Cortex of kidney (tissue), 1 donor: ENCODE measurements around the gene RAP1GAP.

ENCODE experiments used
- DNase-seq: peaks from one replicate; lab custom pipeline; 2025; lab: John Stamatoyannopoulos, UW

RAP1GAP gene

GRCh38 chr1:21669258-21670058 lies at the start of gene RAP1GAP:
Gene RAP1GAP (minus strand): TSS chr1:21669357. CDS start chr1:21620032, 49,325 bp downstream.
- no peak for DNase-seq

GRCh38 chr1:21716169-21716568 lies 47.0 kb upstream of the RAP1GAP start:
- DNase-seq = no peak

- DNase-seq = no peak
Observed at GRCh38 chr1:21707891-21708290, 38.7 kb upstream of the RAP1GAP start.

GRCh38 chr1:21707086-21707840 lies 38.1 kb upstream of the RAP1GAP start:
- no peak for DNase-seq

GRCh38 chr1:21706151-21706835 lies 37.1 kb upstream of the RAP1GAP start:
- DNase-seq = no peak

- DNase-seq = no peak
Observed at GRCh38 chr1:21705303-21705980, 36.3 kb upstream of the RAP1GAP start.

- DNase-seq = no peak
Observed at GRCh38 chr1:21704145-21704544, 35.0 kb upstream of the RAP1GAP start.

GRCh38 chr1:21703318-21703963 lies 34.3 kb upstream of the RAP1GAP start:
- DNase-seq = no peak

GRCh38 chr1:21702780-21703179 lies 33.6 kb upstream of the RAP1GAP start:
- no peak for DNase-seq

GRCh38 chr1:21701401-21701800 lies 32.2 kb upstream of the RAP1GAP start:
- DNase-seq = no peak

GRCh38 chr1:21700094-21700493 lies 30.9 kb upstream of the RAP1GAP start:
- no peak for DNase-seq

GRCh38 chr1:21696931-21697330 lies 27.8 kb upstream of the RAP1GAP start:
- no peak for DNase-seq

- DNase-seq = no peak
Observed at GRCh38 chr1:21693732-21694131, 24.6 kb upstream of the RAP1GAP start.

GRCh38 chr1:21691739-21692138 lies 22.6 kb upstream of the RAP1GAP start:
- DNase-seq = no peak

- no peak for DNase-seq
Observed at GRCh38 chr1:21689661-21690372, 20.7 kb upstream of the RAP1GAP start.

GRCh38 chr1:21687081-21687529 lies 17.9 kb upstream of the RAP1GAP start:
- no peak for DNase-seq

- DNase-seq = no peak
Observed at GRCh38 chr1:21685946-21686678, 17.0 kb upstream of the RAP1GAP start.

GRCh38 chr1:21681426-21681825 lies 12.3 kb upstream of the RAP1GAP start:
- no peak for DNase-seq

- no peak for DNase-seq
Observed at GRCh38 chr1:21680918-21681317, 11.8 kb upstream of the RAP1GAP start.

GRCh38 chr1:21680381-21680780 lies 11.2 kb upstream of the RAP1GAP start:
- no peak for DNase-seq
